DND-41 (cell line): ENCODE measurements around the gene HOXB4.

ENCODE experiments used
- ATAC-seq: fragments of 200-7000 bp; cut with Tn5 transposase; 3 replicates; pipeline ENCODE4 v1.9.1; 2021; ENCODE audit warnings: low read depth; ENCODE audit not compliant: insufficient read depth
- DNase-seq: peaks from one replicate; pipeline ENCODE4 v3.0.0-alpha.2; 2020
- H2AFZ ChIP-seq: 2 replicates; pipeline ENCODE4 v1.6.0; 2012; ENCODE audit warnings: low read depth, low read length
- H3K27ac ChIP-seq: 2 replicates; pipeline ENCODE4 v1.5.1; 2012; ENCODE audit warnings: low read length, inconsistent platforms
- H3K27me3 ChIP-seq: fragments of 200-600 bp; sonication (generic); 2 replicates; pipeline ENCODE4 v1.6.0; 2012; ENCODE audit warnings: low read length, mild to moderate bottlenecking, inconsistent platforms; ENCODE audit not compliant: insufficient read depth, poor library complexity
- H3K36me3 ChIP-seq: 2 replicates; pipeline ENCODE4 v1.5.1; 2012; ENCODE audit warnings: low read length, inconsistent platforms; ENCODE audit not compliant: insufficient read depth
- H3K4me1 ChIP-seq: 2 replicates; pipeline ENCODE4 v1.5.1; 2012; ENCODE audit warnings: mild to moderate bottlenecking, low read length; ENCODE audit not compliant: insufficient read depth
- H3K4me2 ChIP-seq: 2 replicates; pipeline ENCODE4 v1.6.0; 2012; ENCODE audit warnings: mild to moderate bottlenecking, moderate library complexity, low read length, inconsistent platforms; ENCODE audit not compliant: insufficient read depth
- H3K4me3 ChIP-seq, 2 experiments: fragments of 200-600 bp in 1 of 2; shearing (Covaris generic) in 1 of 2; 2 replicates each; pipeline ENCODE4 v1.5.1; 2012 to 2016; ENCODE audit warnings: inconsistent platforms in 2 of 2, low read length in 2 of 2, mild to moderate bottlenecking in 2 of 2, low read depth in 1 of 2, moderate library complexity in 1 of 2
- H3K79me2 ChIP-seq: 2 replicates; pipeline ENCODE4 v1.6.0; 2012; ENCODE audit warnings: low read length, inconsistent platforms; ENCODE audit not compliant: insufficient read depth
- H3K9ac ChIP-seq: 2 replicates; pipeline ENCODE4 v1.6.0; 2012; ENCODE audit warnings: low read depth, mild to moderate bottlenecking, inconsistent platforms, low read length, moderate library complexity
- H3K9me3 ChIP-seq: 2 replicates; pipeline ENCODE4 v1.5.1; 2012; ENCODE audit warnings: low read length, moderate library complexity, mild to moderate bottlenecking, inconsistent platforms; ENCODE audit not compliant: insufficient read depth, severe bottlenecking
- H4K20me1 ChIP-seq: 2 replicates; pipeline ENCODE4 v1.6.0; 2012; ENCODE audit warnings: low read length; ENCODE audit not compliant: insufficient read depth
- EZH2 ChIP-seq: IDR thresholded peaks from 3 replicates; pipeline ENCODE4 v1.6.1; 2012; ENCODE audit warnings: borderline replicate concordance, low read depth, mild to moderate bottlenecking, moderate library complexity, low read length, inconsistent platforms; ENCODE audit not compliant: severe bottlenecking
- TF ChIP-seq, protein P1 (sequence below): IDR thresholded peaks from 2 replicates; pipeline ENCODE4 v1.5.1; 2012; ENCODE audit warnings: borderline replicate concordance, low read length, moderate library complexity, mild to moderate bottlenecking; ENCODE audit not compliant: poor library complexity, severe bottlenecking; ENCODE audit errors: extremely low read depth

Gene HOXB4

DNA sequence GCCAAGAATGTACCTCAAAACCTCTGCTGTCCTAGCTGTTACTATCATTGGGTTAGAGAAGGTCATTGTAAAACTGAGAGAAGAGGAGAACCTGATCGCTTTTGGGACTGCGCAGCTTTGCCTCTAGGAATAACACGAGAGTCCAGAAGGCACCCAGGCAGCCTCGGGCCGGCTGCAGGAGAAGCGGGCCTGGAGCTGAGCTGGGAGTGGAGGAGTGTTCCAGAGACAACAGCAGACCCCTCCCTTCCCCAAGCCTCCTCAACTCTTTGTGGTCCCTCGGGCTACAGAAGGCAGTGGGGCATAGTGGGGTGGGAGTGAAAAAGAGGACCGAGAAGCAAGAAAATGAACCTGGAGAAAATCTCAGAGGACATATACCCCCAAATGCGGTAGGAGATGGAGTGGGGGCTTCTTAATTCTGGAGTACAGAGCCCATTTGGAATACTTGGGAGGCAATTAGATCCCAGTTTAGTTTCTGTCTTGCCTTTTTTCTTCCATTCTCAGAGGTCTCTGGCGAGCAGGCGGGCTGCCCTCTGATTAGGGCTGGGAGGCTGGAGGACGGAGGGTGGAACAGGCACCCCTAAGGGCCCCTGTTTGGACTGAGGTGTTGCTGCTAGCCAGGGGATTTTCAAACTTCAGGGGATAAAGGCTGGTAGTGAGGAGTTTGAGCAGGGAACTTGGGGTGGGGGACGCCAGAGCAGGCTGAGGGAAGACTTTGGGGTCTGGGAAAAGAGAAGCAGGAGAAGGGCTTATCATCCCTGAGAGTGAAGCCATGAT lies 19.9 kb downstream of the HOXB4 start:
- H3K9ac ChIP-seq, result no peak overlapping the region
- no peaks in the 10 kb centered on the region for H3K4me1 ChIP-seq
- no peaks in the 10 kb centered on the region for H3K36me3 ChIP-seq
- no peak overlapping the region for H3K4me2 ChIP-seq
- H2AFZ ChIP-seq, result no peak overlapping the region
- H3K27ac ChIP-seq, result no peak overlapping the region
- TF ChIP-seq, protein P1, sequence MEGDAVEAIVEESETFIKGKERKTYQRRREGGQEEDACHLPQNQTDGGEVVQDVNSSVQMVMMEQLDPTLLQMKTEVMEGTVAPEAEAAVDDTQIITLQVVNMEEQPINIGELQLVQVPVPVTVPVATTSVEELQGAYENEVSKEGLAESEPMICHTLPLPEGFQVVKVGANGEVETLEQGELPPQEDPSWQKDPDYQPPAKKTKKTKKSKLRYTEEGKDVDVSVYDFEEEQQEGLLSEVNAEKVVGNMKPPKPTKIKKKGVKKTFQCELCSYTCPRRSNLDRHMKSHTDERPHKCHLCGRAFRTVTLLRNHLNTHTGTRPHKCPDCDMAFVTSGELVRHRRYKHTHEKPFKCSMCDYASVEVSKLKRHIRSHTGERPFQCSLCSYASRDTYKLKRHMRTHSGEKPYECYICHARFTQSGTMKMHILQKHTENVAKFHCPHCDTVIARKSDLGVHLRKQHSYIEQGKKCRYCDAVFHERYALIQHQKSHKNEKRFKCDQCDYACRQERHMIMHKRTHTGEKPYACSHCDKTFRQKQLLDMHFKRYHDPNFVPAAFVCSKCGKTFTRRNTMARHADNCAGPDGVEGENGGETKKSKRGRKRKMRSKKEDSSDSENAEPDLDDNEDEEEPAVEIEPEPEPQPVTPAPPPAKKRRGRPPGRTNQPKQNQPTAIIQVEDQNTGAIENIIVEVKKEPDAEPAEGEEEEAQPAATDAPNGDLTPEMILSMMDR, result no peak
- no peak for TF ChIP-seq EZH2
- H3K27me3 ChIP-seq, result peaks cover 55% of the 10 kb centered on the region
- H3K79me2 ChIP-seq, result no peaks in the 10 kb centered on the region
- no peak overlapping the region for H3K4me3 ChIP-seq
- 0 out of 2 replicates have a peak, but pooled peaks cover 2% of the 10 kb centered on the region for H4K20me1 ChIP-seq
- DNase-seq (no peak), ATAC-seq (no peak)
- H3K9me3 ChIP-seq, result no peaks in the 10 kb centered on the region

DNA sequence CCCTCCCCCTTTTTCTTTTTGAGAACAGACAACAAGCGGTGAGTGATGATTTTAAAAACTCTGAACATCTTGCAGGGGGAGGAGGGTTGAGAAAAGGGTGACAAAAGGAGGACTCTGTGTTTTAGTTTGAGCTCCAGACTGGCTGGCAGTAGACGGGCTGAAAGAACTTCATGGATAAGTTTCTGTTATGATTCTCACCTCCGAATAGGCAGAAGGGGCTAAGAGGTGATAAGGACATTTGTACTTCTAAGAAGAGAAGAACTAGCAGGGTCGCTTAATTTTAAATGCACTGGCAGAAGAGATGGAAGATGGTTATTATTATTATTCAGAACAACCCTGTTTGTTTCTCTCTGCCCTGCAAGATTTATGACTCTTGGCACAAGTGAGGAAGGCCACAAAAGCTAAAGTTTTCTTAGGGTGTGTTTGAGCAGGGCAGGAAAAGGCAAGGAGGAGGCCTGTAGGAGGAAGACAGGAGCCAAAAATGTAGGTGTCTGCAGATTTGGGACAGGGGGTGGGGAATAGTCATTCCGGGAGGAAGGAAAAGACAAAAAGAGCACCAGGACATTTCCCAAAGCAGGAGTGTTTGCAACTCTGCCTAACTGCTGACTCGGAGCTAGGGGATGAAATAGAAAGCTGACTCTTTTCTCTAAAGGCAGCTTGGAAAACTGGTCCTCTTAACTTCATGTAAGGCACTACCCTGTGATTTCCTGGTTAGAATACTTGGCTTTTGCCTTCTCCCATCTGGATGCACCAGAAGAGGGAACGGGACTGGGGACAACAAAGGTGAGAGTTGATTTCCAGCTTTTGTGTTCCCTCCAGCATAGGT lies 21.4 kb downstream of the HOXB4 start:
- H3K79me2 ChIP-seq, result no peaks in the 10 kb centered on the region
- peaks cover 45% of the 10 kb centered on the region for H3K27me3 ChIP-seq
- H3K4me1 ChIP-seq, result no peaks in the 10 kb centered on the region
- no peaks in the 10 kb centered on the region for H3K9me3 ChIP-seq
- ATAC-seq, result no peak
- no peaks in the 10 kb centered on the region for H3K36me3 ChIP-seq
- 0 out of 2 replicates have a peak, but pooled peaks cover 2% of the 10 kb centered on the region for H4K20me1 ChIP-seq
- H3K4me3 ChIP-seq, result no peak overlapping the region
- DNase-seq, result no peak
- no peak overlapping the region for H3K4me2 ChIP-seq
- no peak overlapping the region for H3K27ac ChIP-seq
- H2AFZ ChIP-seq, result no peak overlapping the region
- H3K9ac ChIP-seq, result no peak overlapping the region
- no peak for TF ChIP-seq EZH2
- TF ChIP-seq, protein P1, result no peak

DNA sequence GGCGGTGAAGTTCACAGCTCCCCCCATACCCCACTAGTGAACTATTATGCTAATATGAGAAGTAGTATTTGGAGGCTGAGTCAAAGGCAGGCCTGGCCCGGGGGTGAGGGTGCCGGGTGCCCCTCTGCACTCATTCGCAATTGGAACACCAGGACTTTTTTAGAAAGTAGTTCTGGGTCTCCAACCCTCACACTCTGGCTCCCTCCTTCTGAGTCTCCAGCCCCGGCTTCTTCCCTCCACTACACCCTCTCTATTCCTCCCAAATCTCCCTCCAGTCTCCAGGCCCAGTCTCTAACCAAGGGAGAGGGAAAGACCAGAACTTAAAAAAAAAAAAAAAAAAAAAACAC lies 21.9 kb downstream of the HOXB4 start:
- Histone ChIP-seq H3K4me1 (no peaks in the 10 kb centered on the region), H3K79me2 (no peaks in the 10 kb centered on the region), H3K4me2 (no peak overlapping the region), H3K27me3 (peaks cover 41% of the 10 kb centered on the region), H4K20me1 (0 out of 2 replicates have a peak, but pooled peaks cover under 1% of the 10 kb centered on the region), H3K36me3 (no peaks in the 10 kb centered on the region), H2AFZ (no peak overlapping the region), H3K4me3 (no peak overlapping the region), H3K9me3 (no peaks in the 10 kb centered on the region), H3K9ac (no peak overlapping the region), H3K27ac (no peak overlapping the region)
- ATAC-seq (no peak), DNase-seq (no peak)
- no peak for TF ChIP-seq EZH2
- TF ChIP-seq, protein P1, result no peak
